Rectal smooth muscle tissue (tissue), 1 donor: Measurements from ENCODE around the gene CYSRT1.

Source experiments
- H3K27ac ChIP-seq: one replicate; pipeline ENCODE4 v1.7.0; 2013; ENCODE audit warnings: low read depth, low read length, inconsistent platforms
- H3K27me3 ChIP-seq: one replicate; pipeline ENCODE4 v1.7.0; 2013; ENCODE audit warnings: low read length; ENCODE audit not compliant: control insufficient read depth, insufficient read depth
- H3K36me3 ChIP-seq: one replicate; pipeline ENCODE4 v1.7.0; 2013; ENCODE audit warnings: low read length; ENCODE audit not compliant: control insufficient read depth, insufficient read depth
- H3K4me1 ChIP-seq: one replicate; pipeline ENCODE4 v1.7.0; 2013; ENCODE audit warnings: low read length; ENCODE audit not compliant: control insufficient read depth, insufficient read depth
- H3K4me3 ChIP-seq: one replicate; pipeline ENCODE4 v1.7.0; 2013; ENCODE audit warnings: low read length
- H3K9ac ChIP-seq: one replicate; pipeline ENCODE4 v1.7.0; 2013; ENCODE audit warnings: low read length

CYSRT1 gene

GRCh38 chr9:137224830-137225694 is at the start of gene CYSRT1:
Gene CYSRT1 (plus strand): TSS chr9:137225174. CDS start chr9:137225622, 448 bp downstream.
- no peaks in the 10 kb centered on the region for H3K36me3 ChIP-seq
- H3K4me1 ChIP-seq = peaks cover 8% of the 10 kb centered on the region
- peaks cover 16% of the 10 kb centered on the region for H3K27me3 ChIP-seq
- peak within 1 kb of the TSS; percentile 70 for H3K4me3 ChIP-seq
- peak within 1 kb of the TSS; percentile 97 for H3K9ac ChIP-seq
- H3K27ac ChIP-seq = peak within 1 kb of the TSS; percentile 91

GRCh38 chr9:137175345-137175961 is 49.5 kb upstream of the CYSRT1 start:
- Histone ChIP-seq H3K9ac (no peak overlapping the region), H3K36me3 (peaks cover 12% of the 10 kb centered on the region), H3K4me1 (no peaks in the 10 kb centered on the region), H3K4me3 (no peak overlapping the region), H3K27ac (no peak overlapping the region), H3K27me3 (peaks cover 11% of the 10 kb centered on the region)

- H3K27ac ChIP-seq = no peak overlapping the region
- H3K27me3 ChIP-seq = peaks cover 8% of the 10 kb centered on the region
- no peak overlapping the region for H3K4me3 ChIP-seq
- no peaks in the 10 kb centered on the region for H3K4me1 ChIP-seq
- peaks cover 17% of the 10 kb centered on the region for H3K36me3 ChIP-seq
- no peak overlapping the region for H3K9ac ChIP-seq
These were observed 48.4 kb upstream of the CYSRT1 start for GRCh38 chr9:137176302-137177182.

- Histone ChIP-seq H3K4me1 (no peaks in the 10 kb centered on the region), H3K27ac (no peak overlapping the region), H3K4me3 (no peak overlapping the region), H3K9ac (no peak overlapping the region), H3K27me3 (peaks cover 4% of the 10 kb centered on the region), H3K36me3 (peaks cover 27% of the 10 kb centered on the region)
These were observed 46.6 kb upstream of the CYSRT1 start for GRCh38 chr9:137178201-137178938.

- Histone ChIP-seq H3K9ac (no peak overlapping the region), H3K27ac (no peak overlapping the region), H3K4me1 (no peaks in the 10 kb centered on the region), H3K36me3 (peaks cover 33% of the 10 kb centered on the region), H3K4me3 (no peak overlapping the region), H3K27me3 (no peaks in the 10 kb centered on the region)
These were observed 45.9 kb upstream of the CYSRT1 start for GRCh38 chr9:137178939-137179630.

- Histone ChIP-seq H3K9ac (no peak overlapping the region), H3K27me3 (no peaks in the 10 kb centered on the region), H3K27ac (no peak overlapping the region), H3K36me3 (peaks cover 33% of the 10 kb centered on the region), H3K4me1 (no peaks in the 10 kb centered on the region), H3K4me3 (no peak overlapping the region)
These were observed 45.2 kb upstream of the CYSRT1 start for GRCh38 chr9:137179761-137180160.

GRCh38 chr9:137180491-137180890 is 44.5 kb upstream of the CYSRT1 start:
- Histone ChIP-seq H3K4me1 (no peaks in the 10 kb centered on the region), H3K9ac (no peak overlapping the region), H3K27me3 (no peaks in the 10 kb centered on the region), H3K36me3 (peaks cover 33% of the 10 kb centered on the region), H3K4me3 (no peak overlapping the region), H3K27ac (no peak overlapping the region)

GRCh38 chr9:137181680-137182079 is 43.3 kb upstream of the CYSRT1 start:
- peaks cover 2% of the 10 kb centered on the region for H3K4me1 ChIP-seq
- no peak overlapping the region for H3K4me3 ChIP-seq
- peaks cover 38% of the 10 kb centered on the region for H3K36me3 ChIP-seq
- H3K9ac ChIP-seq = no peak overlapping the region
- H3K27me3 ChIP-seq = no peaks in the 10 kb centered on the region
- H3K27ac ChIP-seq = no peak overlapping the region

- Histone ChIP-seq H3K9ac (no peak overlapping the region), H3K27ac (no peak overlapping the region), H3K36me3 (peaks cover 38% of the 10 kb centered on the region), H3K4me1 (peaks cover 14% of the 10 kb centered on the region), H3K27me3 (no peaks in the 10 kb centered on the region), H3K4me3 (no peak overlapping the region)
These were observed 42.1 kb upstream of the CYSRT1 start for GRCh38 chr9:137182836-137183235.

- Histone ChIP-seq H3K27ac (no peak overlapping the region), H3K9ac (no peak overlapping the region), H3K27me3 (no peaks in the 10 kb centered on the region), H3K36me3 (peaks cover 32% of the 10 kb centered on the region), H3K4me1 (peaks cover 14% of the 10 kb centered on the region), H3K4me3 (no peak overlapping the region)
These were observed 40.9 kb upstream of the CYSRT1 start for GRCh38 chr9:137183980-137184595.
